SK-N-MC (cell line): ENCODE data around the gene PRAC1.

ENCODE experiments used
- EZH2 ChIP-seq: fragments of 200-600 bp; sonication (generic); IDR thresholded peaks from one replicate; pipeline ENCODE4 v1.6.1; 2017; ENCODE audit warnings: antibody characterized with exemption
- FOXP2 ChIP-seq: optimal IDR thresholded peaks from 2 replicates; pipeline ENCODE3; 2011; ENCODE audit warnings: mild to moderate bottlenecking, moderate library complexity; ENCODE audit not compliant: insufficient read depth; ENCODE audit errors: extremely low read length, control extremely low read depth
- POLR2AphosphoS5 ChIP-seq: IDR thresholded peaks from 2 replicates; pipeline ENCODE4 v1.6.1; 2012; ENCODE audit warnings: mild to moderate bottlenecking, low read depth, low read length, borderline replicate concordance

- no peak for TF ChIP-seq EZH2
- TF ChIP-seq POLR2AphosphoS5, result no peak
- TF ChIP-seq FOXP2, result no peak
These were observed 32.4 kb upstream of the PRAC1 start for GRCh38 chr17:48754500-48755261.
